ENCODE results near the gene TMEM242.
"Not testable (repeated sequence)": the region's sequence is repeated elsewhere in the genome, so short reads cannot be mapped to it uniquely, and the experiment has no call there.

The TMEM242 gene

DNA sequence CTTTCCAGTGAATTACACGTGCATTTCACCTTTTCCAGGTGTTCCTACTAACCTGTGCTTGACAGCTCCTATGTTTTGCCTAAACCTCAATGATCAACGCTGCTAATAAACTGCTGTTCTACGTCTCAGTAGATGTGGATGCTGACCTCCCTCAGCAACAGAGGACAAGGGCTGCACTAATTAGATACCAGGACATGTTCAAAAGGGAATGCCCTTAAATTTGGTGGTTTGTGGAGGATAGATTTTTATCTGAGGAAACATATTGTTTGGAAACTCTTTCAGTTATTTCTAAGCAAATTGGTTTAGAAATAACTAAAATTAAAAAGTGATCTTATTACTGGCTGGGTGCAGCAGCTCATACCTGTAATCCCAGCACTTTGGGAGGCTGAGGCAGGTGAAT lies 38.6 kb upstream of the TMEM242 start:
- TF ChIP-seq CTCF (IDR thresholded peaks at IDR 0.05; ENCODE audit: low read length, missing control alignments) = no peak
- DNase-seq (ENCODE audit: low read depth) = no peak
- no peak overlapping the region for H3K4me3 ChIP-seq (replicated peaks; ENCODE audit: low read depth, low read length)

GRCh38 chr6:157358287-157358686 lies 35.0 kb upstream of the TMEM242 start:
- no peak overlapping the region for H3K4me3 ChIP-seq (replicated peaks; ENCODE audit: low read depth, low read length)
- no peak for DNase-seq (ENCODE audit: low read depth)
- TF ChIP-seq CTCF (IDR thresholded peaks at IDR 0.05; ENCODE audit: low read length, missing control alignments) = no peak

DNA sequence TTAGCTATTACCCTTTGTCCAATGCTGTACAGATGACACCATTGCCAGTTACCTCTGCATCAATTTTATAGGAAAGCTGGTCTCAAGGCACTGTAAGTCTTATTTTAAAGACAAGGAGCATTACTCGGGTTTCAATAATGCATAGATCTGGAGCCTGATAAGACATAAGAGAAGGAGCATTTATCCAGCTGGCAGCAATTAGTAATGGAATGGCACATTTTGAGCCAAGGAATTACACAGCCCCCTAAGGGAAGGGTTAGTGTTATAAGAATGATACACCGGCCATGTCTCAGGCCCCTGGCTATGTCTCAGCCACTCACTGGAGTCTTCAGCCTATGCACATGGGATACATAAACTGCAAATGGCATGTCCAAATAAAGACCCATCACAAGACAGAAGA lies 23.1 kb upstream of the TMEM242 start:
- H3K4me3 ChIP-seq (replicated peaks; ENCODE audit: low read depth, low read length) = no peak overlapping the region
- TF ChIP-seq CTCF (IDR thresholded peaks at IDR 0.05; ENCODE audit: low read length, missing control alignments) = no peak
- DNase-seq (ENCODE audit: low read depth) = no peak

- no peak for DNase-seq (ENCODE audit: low read depth)
Observed at GRCh38 chr6:157343732-157344131, 20.4 kb upstream of the TMEM242 start.

GRCh38 chr6:157339432-157339831 lies 16.1 kb upstream of the TMEM242 start:
- DNase-seq (ENCODE audit: low read depth) = no peak
- no peak overlapping the region for H3K4me3 ChIP-seq (replicated peaks; ENCODE audit: low read depth, low read length)
- peak; percentile 7 for TF ChIP-seq CTCF (IDR thresholded peaks at IDR 0.05; ENCODE audit: low read length, missing control alignments)

More at GRCh38 chr6:157343732-157344131, 20.4 kb upstream of the TMEM242 start:
- TF ChIP-seq CTCF (IDR thresholded peaks at IDR 0.05; ENCODE audit: low read length, missing control alignments) = no peak
- no peak overlapping the region for H3K4me3 ChIP-seq (replicated peaks; ENCODE audit: low read depth, low read length)

GRCh38 chr6:157337751-157338150 lies 14.4 kb upstream of the TMEM242 start:
- no peak for TF ChIP-seq CTCF (IDR thresholded peaks at IDR 0.05; ENCODE audit: low read length, missing control alignments)
- no peak for DNase-seq (ENCODE audit: low read depth)
- no peak overlapping the region for H3K4me3 ChIP-seq (replicated peaks; ENCODE audit: low read depth, low read length)

DNA sequence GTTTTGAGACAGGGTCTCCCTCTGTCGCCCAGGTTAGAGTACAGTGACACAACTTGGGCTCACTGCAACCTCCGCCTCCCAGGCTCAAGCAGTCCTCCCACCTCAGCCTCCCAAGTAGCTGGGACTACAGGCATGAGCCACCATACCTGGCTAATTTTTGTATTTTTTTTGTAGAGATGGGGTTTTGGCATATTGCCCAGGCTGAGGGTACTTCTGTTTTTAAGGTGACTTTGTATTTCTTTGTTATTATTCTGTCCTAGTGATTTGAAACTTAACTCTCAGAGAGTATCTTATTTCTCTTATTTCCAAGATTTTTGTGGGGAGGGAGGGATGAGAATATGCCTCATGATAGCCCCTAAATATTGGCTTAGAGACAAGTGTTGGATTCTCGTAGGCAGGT lies 14.0 kb upstream of the TMEM242 start:
- H3K4me3 ChIP-seq (replicated peaks; ENCODE audit: low read depth, low read length); DNase-seq (ENCODE audit: low read depth): not testable (repeated sequence)

- DNase-seq (ENCODE audit: low read depth) = no peak
- TF ChIP-seq CTCF (IDR thresholded peaks at IDR 0.05; ENCODE audit: low read length, missing control alignments) = no peak
- no peak overlapping the region for H3K4me3 ChIP-seq (replicated peaks; ENCODE audit: low read depth, low read length)
Observed at GRCh38 chr6:157335829-157336228, 12.5 kb upstream of the TMEM242 start.

All from fibroblast of pulmonary artery (primary cell).